A549 (cell line): Measurements from ENCODE around the gene PCBP3. TPM values are rescaled to one million over a fixed set of nuclear protein-coding genes. Genes with fewer than 3 reads are reported as not detected.
A peak's percentile ranks its signal among the peaks of the same experiment; 100 is the strongest.

Experiments
- ATAC-seq, 2 experiments: fragments of 200-7000 bp in 1 of 2; fragments of >200 bp in 1 of 2; cut with Nextera tagmentation in 1 of 2; cut with Tn5 transposase in 1 of 2; 3 replicates each; pipeline versions ENCODE4 v1.8.0 to v1.9.1; 2018 to 2020; ENCODE audit warnings: mild to moderate bottlenecking in 1 of 2, moderate library complexity in 1 of 2
- CTCF ChIA-PET: fragments of 300-600 bp; sonication (Branson Sonifier 250); formaldehyde crosslinking; extraction: SDS; loops from one replicate; lab custom pipeline; 2021; ENCODE audit warnings: antibody characterized with exemption, inconsistent platforms; lab: Yijun Ruan, JAX
- POLR2A ChIA-PET: fragments of 350-600 bp; formaldehyde crosslinking; extraction: SDS; loops from one replicate; lab custom pipeline; 2021; ENCODE audit warnings: antibody characterized with exemption, inconsistent platforms; lab: Yijun Ruan, JAX
- DNase-seq, 2 experiments: peaks; one replicate each; pipeline versions ENCODE4 v3.0.0 to v3.0.0-alpha.2; 2011 to 2016; ENCODE audit warnings: low read depth in 1 of 2, low spot score in 1 of 2
- FAIRE-seq: peaks from 2 replicates; lab custom pipeline; 2011; peaks lifted over from hg19 to GRCh38; lab: Jason Lieb, UNC
- H3K27ac ChIP-seq, 2 experiments: fragments of >200 bp; sonication (Bioruptor Twin); formaldehyde crosslinking; 3 replicates each; pipeline ENCODE4 v1.5.1; 2016 to 2017
- H3K4me1 ChIP-seq: fragments of >200 bp; sonication (Bioruptor Twin); formaldehyde crosslinking; 3 replicates; pipeline ENCODE4 v1.6.1; 2016
- H3K4me2 ChIP-seq: fragments of >200 bp; sonication (Bioruptor Twin); formaldehyde crosslinking; 3 replicates; pipeline ENCODE4 v1.6.1; 2016
- H3K4me3 ChIP-seq: fragments of >200 bp; sonication (Bioruptor Twin); formaldehyde crosslinking; 3 replicates; pipeline ENCODE4 v1.5.1; 2016
- H3K9me3 ChIP-seq: fragments of >200 bp; sonication (Bioruptor Twin); formaldehyde crosslinking; 3 replicates; pipeline ENCODE4 v1.6.1; 2016
- CBX2 ChIP-seq: fragments of 200-600 bp; sonication (generic); IDR thresholded peaks from 2 replicates; pipeline ENCODE4 v1.6.1; 2016; ENCODE audit warnings: low read depth, mild to moderate bottlenecking, borderline replicate concordance
- CBX8 ChIP-seq: fragments of 200-600 bp; sonication (generic); IDR thresholded peaks from 2 replicates; pipeline ENCODE4 v1.6.1; 2016
- CEBPB ChIP-seq, 2 experiments: fragments of >200 bp in 1 of 2; sonication (Bioruptor Twin) in 1 of 2; formaldehyde crosslinking in 1 of 2; IDR thresholded peaks; 2 replicates each; pipeline ENCODE4 v1.6.1; 2012 to 2016
- CHD2 ChIP-seq: fragments of 150-350 bp; IDR thresholded peaks from 2 replicates; pipeline ENCODE4 v1.6.1; 2014; ENCODE audit warnings: low read length; ENCODE audit not compliant: partially characterized antibody
- CHD4 ChIP-seq: fragments of 200-600 bp; sonication (generic); IDR thresholded peaks from 2 replicates; pipeline ENCODE4 v1.6.1; 2016; ENCODE audit warnings: antibody characterized with exemption, mild to moderate bottlenecking, borderline replicate concordance
- EHF ChIP-seq: fragments of 250-450 bp; sonication (Bioruptor Pico); IDR thresholded peaks from 2 replicates; pipeline ENCODE4 v1.5.0; 2020; ENCODE audit warnings: mild to moderate bottlenecking
- EHMT2 ChIP-seq: fragments of 200-600 bp; sonication (generic); IDR thresholded peaks from 2 replicates; pipeline ENCODE4 v1.6.1; 2016; ENCODE audit warnings: antibody characterized with exemption, low read depth, mild to moderate bottlenecking, moderate library complexity
- EP300 ChIP-seq, 2 experiments: fragments of >200 bp; sonication (Bioruptor Twin); formaldehyde crosslinking; IDR thresholded peaks; 2 replicates in 1 of 2; 3 replicates in 1 of 2; pipeline ENCODE4 v1.6.1; 2016 to 2017
- GATA3 ChIP-seq: IDR thresholded peaks from 2 replicates; pipeline ENCODE4 v1.6.1; 2012; ENCODE audit warnings: borderline replicate concordance
- HOXA7 ChIP-seq: fragments of 250-450 bp; sonication (Bioruptor Pico); IDR thresholded peaks from 2 replicates; pipeline ENCODE4 v1.5.0; 2020; ENCODE audit warnings: mild to moderate bottlenecking, moderate library complexity
- HOXB13 ChIP-seq: fragments of 250-450 bp; sonication (Bioruptor Pico); IDR thresholded peaks from 2 replicates; pipeline ENCODE4 v1.5.0; 2020; ENCODE audit warnings: low read depth, mild to moderate bottlenecking, moderate library complexity
- JUNB ChIP-seq: fragments of >200 bp; sonication (Bioruptor Twin); formaldehyde crosslinking; IDR thresholded peaks from 2 replicates; pipeline ENCODE4 v1.6.1; 2016
- KDM5A ChIP-seq: fragments of 200-600 bp; sonication (generic); IDR thresholded peaks from 2 replicates; pipeline ENCODE4 v1.6.1; 2016; ENCODE audit warnings: antibody characterized with exemption, mild to moderate bottlenecking
- MAFK ChIP-seq: fragments of 450-650 bp; IDR thresholded peaks from 2 replicates; pipeline ENCODE4 v1.6.1; 2014; ENCODE audit not compliant: partially characterized antibody
- MYC ChIP-seq: IDR thresholded peaks from 2 replicates; pipeline ENCODE4 v1.6.1; 2012; ENCODE audit warnings: mild to moderate bottlenecking, inconsistent platforms, low read length, improper control_type of control experiment, borderline replicate concordance
- RFX5 ChIP-seq: fragments of 450-650 bp; IDR thresholded peaks from 2 replicates; pipeline ENCODE4 v1.7.1; 2014; ENCODE audit warnings: antibody characterized with exemption, mild to moderate bottlenecking, moderate library complexity
- RNF2 ChIP-seq: fragments of 200-600 bp; sonication (generic); IDR thresholded peaks from 2 replicates; pipeline ENCODE4 v1.6.1; 2016; ENCODE audit warnings: low read depth, mild to moderate bottlenecking, antibody characterized with exemption, moderate library complexity, borderline replicate concordance
- SREBF2 ChIP-seq: fragments of 450-650 bp; IDR thresholded peaks from 2 replicates; pipeline ENCODE4 v1.6.1; 2014; ENCODE audit warnings: mild to moderate bottlenecking, moderate library complexity
- TFCP2L1 ChIP-seq: fragments of 250-450 bp; sonication (Bioruptor Pico); IDR thresholded peaks from 2 replicates; pipeline ENCODE4 v1.5.0; 2021; ENCODE audit warnings: mild to moderate bottlenecking
- ZC3H11A ChIP-seq: fragments of 450-650 bp; IDR thresholded peaks from 2 replicates; pipeline ENCODE4 v1.6.1; 2014; ENCODE audit warnings: antibody characterized with exemption, mild to moderate bottlenecking
- WGBS: methylation state at CpG from one replicate; pipeline ENCODE4 v1.1.6; 2017; ENCODE audit errors: missing lambda C conversion rate; 5-methylcytosine and 5-hydroxymethylcytosine counted together
- polyA plus RNA-seq, 4 experiments: library from polyadenylated mRNA; depleted of rRNA in 3 of 4; stranded (reverse); fragments of >200 nt; fragmentation: RNase III in 1 of 4; extraction: RNeasy Plus Mini Kit Qiagen cat#74134 plus additional on column Dnase treatment in 1 of 4; gene quantifications; 2 replicates in 3 of 4; 3 replicates in 1 of 4; pipeline ENCODE4 v1.2.3, GENCODE V29; 2011 to 2017
- TF ChIP-seq, protein P1 (sequence below): fragments of >200 bp; sonication (Bioruptor Twin); formaldehyde crosslinking; IDR thresholded peaks from 3 replicates; pipeline ENCODE4 v1.6.1; 2016
- TF ChIP-seq, protein P2 (sequence below): IDR thresholded peaks from 2 replicates; pipeline ENCODE4 v1.6.1; 2012
- TF ChIP-seq, protein P3 (sequence below): fragments of >200 bp; sonication (Bioruptor Twin); formaldehyde crosslinking; IDR thresholded peaks from 2 replicates; pipeline ENCODE4 v1.6.1; 2016
- TF ChIP-seq, protein P4 (sequence below): fragments of 150-350 bp; IDR thresholded peaks from 2 replicates; pipeline ENCODE4 v1.6.1; 2014; ENCODE audit warnings: low read depth, mild to moderate bottlenecking, low read length
- TF ChIP-seq, protein P5 (sequence below): fragments of 450-650 bp; IDR thresholded peaks from 2 replicates; pipeline ENCODE4 v1.6.1; 2014; ENCODE audit warnings: antibody characterized with exemption
- TF ChIP-seq, protein P6 (sequence below): fragments of >200 bp; sonication (Bioruptor Twin); formaldehyde crosslinking; IDR thresholded peaks from 3 replicates; pipeline ENCODE4 v1.5.1; 2016
- TF ChIP-seq, protein P7 (sequence below): IDR thresholded peaks from 2 replicates; pipeline ENCODE4 v1.6.1; 2012

Gene PCBP3
- polyA plus RNA-seq, 2 of the 4 experiments (the other 2 are of a cell fraction): 0.30 to 0.34 TPM

DNA sequence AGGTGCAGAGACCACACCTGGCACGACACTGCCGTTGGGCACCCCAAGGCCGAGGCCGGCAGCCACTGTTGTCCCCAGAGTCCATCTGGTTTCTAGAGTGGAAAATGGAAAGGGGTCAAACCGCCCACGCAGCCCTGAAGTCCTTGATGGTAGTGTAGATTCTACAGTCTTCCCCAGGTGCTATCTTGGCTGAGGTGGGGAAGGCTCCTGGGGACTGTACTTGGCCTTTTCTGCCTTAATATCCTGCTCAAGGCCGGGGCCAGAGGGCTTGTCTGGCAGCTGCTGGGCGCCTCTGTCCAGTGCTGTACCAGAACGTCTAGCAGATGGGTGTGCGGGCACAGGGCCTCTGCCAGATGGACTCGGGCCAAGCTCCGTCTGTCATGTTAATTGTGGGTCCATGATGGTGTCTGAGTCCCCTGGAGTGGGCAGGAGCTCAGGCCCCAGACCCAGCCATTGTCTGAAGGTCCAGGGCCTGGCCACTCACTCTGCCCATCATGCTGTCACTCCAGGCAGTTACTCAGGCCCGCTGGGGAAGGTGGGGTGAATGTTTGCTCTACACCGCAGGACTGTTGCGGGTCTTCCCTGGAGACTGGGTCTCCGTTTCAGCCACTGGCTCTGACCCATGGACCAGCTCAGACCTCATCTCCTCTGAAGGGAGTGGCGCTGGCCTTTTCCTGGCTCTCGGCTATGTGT lies 176.1 kb downstream of the PCBP3 start:
- no peak overlapping the region for H3K4me3 ChIP-seq
- 75% methylated on average over 9 of the region's 18 CpGs for WGBS
- POLR2A ChIA-PET: interaction anchor here (1.1 kb wide), 1 partner anchor 264 kb away, joined by 3 read pairs; no protein-coding TSS in a partner anchor
- FAIRE-seq (no peak), ATAC-seq (no peak), DNase-seq (no peak)
- H3K9me3 ChIP-seq: no peaks in the 10 kb centered on the region
- peak overlapping the region; percentile 66 for H3K4me2 ChIP-seq
- TF ChIP-seq MAFK (no peak), CEBPB (IDR thresholded peaks at IDR 0.05) (no peak), CBX8 (no peak), CHD4 (no peak), TFCP2L1 (CRISPR knock-in tag) (no peak), RFX5 (no peak), CBX2 (no peak), EP300 (IDR thresholded peaks at IDR 0.05) (no peak), RNF2 (no peak), KDM5A (no peak), CHD2 (no peak), EHMT2 (no peak), GATA3 (no peak), MYC (no peak), SREBF2 (no peak)
- TF ChIP-seq, protein P1, sequence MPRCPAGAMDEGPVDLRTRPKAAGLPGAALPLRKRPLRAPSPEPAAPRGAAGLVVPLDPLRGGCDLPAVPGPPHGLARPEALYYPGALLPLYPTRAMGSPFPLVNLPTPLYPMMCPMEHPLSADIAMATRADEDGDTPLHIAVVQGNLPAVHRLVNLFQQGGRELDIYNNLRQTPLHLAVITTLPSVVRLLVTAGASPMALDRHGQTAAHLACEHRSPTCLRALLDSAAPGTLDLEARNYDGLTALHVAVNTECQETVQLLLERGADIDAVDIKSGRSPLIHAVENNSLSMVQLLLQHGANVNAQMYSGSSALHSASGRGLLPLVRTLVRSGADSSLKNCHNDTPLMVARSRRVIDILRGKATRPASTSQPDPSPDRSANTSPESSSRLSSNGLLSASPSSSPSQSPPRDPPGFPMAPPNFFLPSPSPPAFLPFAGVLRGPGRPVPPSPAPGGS: no peak
- TF ChIP-seq, protein P2, sequence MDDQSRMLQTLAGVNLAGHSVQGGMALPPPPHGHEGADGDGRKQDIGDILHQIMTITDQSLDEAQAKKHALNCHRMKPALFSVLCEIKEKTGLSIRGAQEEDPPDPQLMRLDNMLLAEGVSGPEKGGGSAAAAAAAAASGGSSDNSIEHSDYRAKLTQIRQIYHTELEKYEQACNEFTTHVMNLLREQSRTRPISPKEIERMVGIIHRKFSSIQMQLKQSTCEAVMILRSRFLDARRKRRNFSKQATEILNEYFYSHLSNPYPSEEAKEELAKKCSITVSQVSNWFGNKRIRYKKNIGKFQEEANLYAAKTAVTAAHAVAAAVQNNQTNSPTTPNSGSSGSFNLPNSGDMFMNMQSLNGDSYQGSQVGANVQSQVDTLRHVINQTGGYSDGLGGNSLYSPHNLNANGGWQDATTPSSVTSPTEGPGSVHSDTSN: no peak
- TF ChIP-seq, protein P3, sequence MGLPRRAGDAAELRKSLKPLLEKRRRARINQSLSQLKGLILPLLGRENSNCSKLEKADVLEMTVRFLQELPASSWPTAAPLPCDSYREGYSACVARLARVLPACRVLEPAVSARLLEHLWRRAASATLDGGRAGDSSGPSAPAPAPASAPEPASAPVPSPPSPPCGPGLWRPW: no peak
- peaks cover 28% of the 10 kb centered on the region for H3K4me1 ChIP-seq
- peak overlapping the region; percentile 37 to 70; a peak in 4 of 6 replicates for H3K27ac ChIP-seq
- CTCF ChIA-PET: interaction anchor here (0.7 to 6.4 kb wide), 14 partner anchors 9 to 680 kb away, joined by 3 to 53 read pairs (median 4); no protein-coding TSS in a partner anchor

DNA sequence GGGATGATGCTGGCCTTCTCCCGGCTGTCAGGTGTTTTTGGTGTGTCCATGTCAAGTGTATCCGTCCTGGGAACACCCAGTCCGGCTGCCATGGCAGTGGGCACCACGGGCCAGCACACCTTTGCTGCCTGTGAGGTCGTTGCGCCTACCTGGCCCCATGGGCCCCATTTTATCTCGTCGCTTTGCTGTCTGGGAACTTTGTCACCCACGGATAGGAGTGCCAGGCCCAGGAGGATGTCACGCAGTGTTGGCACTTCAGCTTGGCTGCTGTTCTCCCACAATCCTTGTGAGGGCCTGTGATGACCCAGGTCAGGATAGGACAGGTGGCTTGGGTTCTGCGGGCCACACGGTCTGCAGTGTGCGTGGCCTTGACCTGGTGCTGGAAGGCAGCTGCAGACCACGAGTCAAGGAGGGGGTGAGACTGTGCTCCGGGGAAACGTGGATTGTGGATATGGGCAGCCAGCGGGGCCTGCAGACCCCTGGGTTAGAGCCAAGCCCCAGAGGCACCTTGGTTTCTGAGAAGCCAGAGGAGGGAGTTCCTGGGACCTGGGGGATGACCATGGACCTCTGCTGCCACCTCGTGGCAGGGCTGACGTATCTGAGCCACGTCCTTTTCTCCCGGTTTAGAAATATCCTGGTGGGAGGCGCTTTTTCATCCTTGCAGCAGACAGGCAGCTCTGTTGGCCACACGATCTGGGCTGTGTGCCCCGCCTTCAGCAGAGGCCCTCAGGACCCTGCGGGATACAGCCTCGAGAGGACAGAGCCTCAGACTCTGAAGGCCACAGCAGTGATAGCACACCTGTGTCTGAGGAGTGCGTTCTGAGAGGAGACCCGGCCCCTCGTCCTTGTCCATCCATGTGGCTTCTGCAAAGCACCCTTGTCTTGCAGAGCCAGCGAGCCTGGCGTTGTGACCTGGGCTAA lies 176.9 kb downstream of the PCBP3 start:
- Histone ChIP-seq H3K9me3 (no peaks in the 10 kb centered on the region), H3K27ac (peak overlapping the region in 1 of 2 experiments; percentile 70; a peak in 3 of 6 replicates), H3K4me1 (peaks cover 28% of the 10 kb centered on the region), H3K4me2 (peak overlapping the region; percentile 44), H3K4me3 (no peak overlapping the region)
- FAIRE-seq: no peak
- CTCF ChIA-PET: interaction anchor here (0.7 to 6.4 kb wide), 22 partner anchors 10 to 681 kb away, joined by 3 to 53 read pairs (median 4); no protein-coding TSS in a partner anchor
- peak; percentile 82 to 93 for ATAC-seq
- POLR2A ChIA-PET: interaction anchor here (1.1 kb wide), 1 partner anchor 264 kb away, joined by 3 read pairs; no protein-coding TSS in a partner anchor
- WGBS: 39% methylated on average over 8 of the region's 31 CpGs
- peak; percentile 78 to 82 for DNase-seq
- no peak for TF ChIP-seq CEBPB (IDR thresholded peaks at IDR 0.05)
- TF ChIP-seq, protein P4, sequence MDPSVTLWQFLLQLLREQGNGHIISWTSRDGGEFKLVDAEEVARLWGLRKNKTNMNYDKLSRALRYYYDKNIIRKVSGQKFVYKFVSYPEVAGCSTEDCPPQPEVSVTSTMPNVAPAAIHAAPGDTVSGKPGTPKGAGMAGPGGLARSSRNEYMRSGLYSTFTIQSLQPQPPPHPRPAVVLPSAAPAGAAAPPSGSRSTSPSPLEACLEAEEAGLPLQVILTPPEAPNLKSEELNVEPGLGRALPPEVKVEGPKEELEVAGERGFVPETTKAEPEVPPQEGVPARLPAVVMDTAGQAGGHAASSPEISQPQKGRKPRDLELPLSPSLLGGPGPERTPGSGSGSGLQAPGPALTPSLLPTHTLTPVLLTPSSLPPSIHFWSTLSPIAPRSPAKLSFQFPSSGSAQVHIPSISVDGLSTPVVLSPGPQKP: no peak
- TF ChIP-seq, protein P5, sequence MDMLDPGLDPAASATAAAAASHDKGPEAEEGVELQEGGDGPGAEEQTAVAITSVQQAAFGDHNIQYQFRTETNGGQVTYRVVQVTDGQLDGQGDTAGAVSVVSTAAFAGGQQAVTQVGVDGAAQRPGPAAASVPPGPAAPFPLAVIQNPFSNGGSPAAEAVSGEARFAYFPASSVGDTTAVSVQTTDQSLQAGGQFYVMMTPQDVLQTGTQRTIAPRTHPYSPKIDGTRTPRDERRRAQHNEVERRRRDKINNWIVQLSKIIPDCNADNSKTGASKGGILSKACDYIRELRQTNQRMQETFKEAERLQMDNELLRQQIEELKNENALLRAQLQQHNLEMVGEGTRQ: no peak
- no peak for TF ChIP-seq HOXB13
- TF ChIP-seq, protein P6, sequence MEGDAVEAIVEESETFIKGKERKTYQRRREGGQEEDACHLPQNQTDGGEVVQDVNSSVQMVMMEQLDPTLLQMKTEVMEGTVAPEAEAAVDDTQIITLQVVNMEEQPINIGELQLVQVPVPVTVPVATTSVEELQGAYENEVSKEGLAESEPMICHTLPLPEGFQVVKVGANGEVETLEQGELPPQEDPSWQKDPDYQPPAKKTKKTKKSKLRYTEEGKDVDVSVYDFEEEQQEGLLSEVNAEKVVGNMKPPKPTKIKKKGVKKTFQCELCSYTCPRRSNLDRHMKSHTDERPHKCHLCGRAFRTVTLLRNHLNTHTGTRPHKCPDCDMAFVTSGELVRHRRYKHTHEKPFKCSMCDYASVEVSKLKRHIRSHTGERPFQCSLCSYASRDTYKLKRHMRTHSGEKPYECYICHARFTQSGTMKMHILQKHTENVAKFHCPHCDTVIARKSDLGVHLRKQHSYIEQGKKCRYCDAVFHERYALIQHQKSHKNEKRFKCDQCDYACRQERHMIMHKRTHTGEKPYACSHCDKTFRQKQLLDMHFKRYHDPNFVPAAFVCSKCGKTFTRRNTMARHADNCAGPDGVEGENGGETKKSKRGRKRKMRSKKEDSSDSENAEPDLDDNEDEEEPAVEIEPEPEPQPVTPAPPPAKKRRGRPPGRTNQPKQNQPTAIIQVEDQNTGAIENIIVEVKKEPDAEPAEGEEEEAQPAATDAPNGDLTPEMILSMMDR: peak; percentile 69
- no peak for TF ChIP-seq JUNB
- TF ChIP-seq EHF (CRISPR knock-in tag): no peak
- TF ChIP-seq RNF2: no peak
- TF ChIP-seq, protein P1: no peak
- no peak for TF ChIP-seq HOXA7 (CRISPR knock-in tag)
- TF ChIP-seq, protein P7, sequence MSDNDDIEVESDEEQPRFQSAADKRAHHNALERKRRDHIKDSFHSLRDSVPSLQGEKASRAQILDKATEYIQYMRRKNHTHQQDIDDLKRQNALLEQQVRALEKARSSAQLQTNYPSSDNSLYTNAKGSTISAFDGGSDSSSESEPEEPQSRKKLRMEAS: 0 out of 2 replicates have a peak, but pooled peaks have one; percentile 19
- no peak for TF ChIP-seq ZC3H11A
